Heart left ventricle (tissue), 13 donors: ENCODE measurements around the gene FOXO1.

Experiments
- POLR2A ChIP-seq, 2 donors: fragments of 450-650 bp; IDR thresholded peaks; one replicate each; pipeline ENCODE4 v1.6.1; 2017; ENCODE audit warnings: antibody characterized with exemption in 2 of 2, mild to moderate bottlenecking in 2 of 2, moderate library complexity in 2 of 2
- TF ChIP-seq, protein P1 (sequence below), 12 donors: fragments of 200-600 bp; sonication (generic) in 4 of 12; IDR thresholded peaks; one replicate each; pipeline versions ENCODE4 v1.5.0 to v1.8.0; 2018 to 2022; ENCODE audit warnings: antibody characterized with exemption in 12 of 12, mild to moderate bottlenecking in 5 of 12
- donor health status: ischemic (EF 13 %, LVEDD 7.1; RV severe dilation, severe dysfunction).
- donor health status: DM: no; HTN: yes; CAD: no.
- donor health status: DM: no; HTN: no; CAD: no.
- donor health status: ischemic (EF 25% LVEDD 6.9; RV normal size, moderate dysfunction).
- donor health status: ischemic (EF 25% LVEDD 5.7; RV mildly dilated, moderate dysfunction).
- donor health status: ischemic (EF 35%, LVEDD 5.7; RV mildly dilated, moderate dysfunction).
- donor health status: nonischemic (EF 11% LVEDD 7.7; RV severe dilation, severe dysfunction).
- donor health status: DM: yes; HTN: yes; CAD: no.
- donor health status: PGD.
- donor health status: ischemic (EF 29% LVEDD 5.4; RV normal size, mild dysfunction).
- donor health status: nonischemic (EF 23%, LVEDD 6.1; RV moderate dilation, normal function).

DNA sequence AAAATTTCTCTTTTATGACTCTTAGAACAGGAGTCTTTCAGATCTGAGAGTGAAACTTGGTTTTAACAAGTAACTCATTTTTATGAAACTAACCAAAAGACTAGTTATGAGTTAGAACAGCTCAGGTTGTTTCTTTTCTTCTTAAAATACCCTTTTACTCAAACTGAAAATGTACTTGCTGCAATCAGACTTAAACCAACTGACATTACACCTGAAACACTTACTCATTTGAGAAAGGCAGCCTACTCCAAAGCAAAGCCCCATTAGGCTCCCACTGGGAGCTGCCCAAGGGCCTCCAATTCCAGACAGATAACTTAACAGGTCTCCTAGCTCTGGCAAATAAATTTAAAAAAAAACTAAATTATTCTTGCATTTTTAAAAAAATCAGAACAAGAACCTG, 3.6 kb downstream of the FOXO1 start:
- TF ChIP-seq, protein P1, sequence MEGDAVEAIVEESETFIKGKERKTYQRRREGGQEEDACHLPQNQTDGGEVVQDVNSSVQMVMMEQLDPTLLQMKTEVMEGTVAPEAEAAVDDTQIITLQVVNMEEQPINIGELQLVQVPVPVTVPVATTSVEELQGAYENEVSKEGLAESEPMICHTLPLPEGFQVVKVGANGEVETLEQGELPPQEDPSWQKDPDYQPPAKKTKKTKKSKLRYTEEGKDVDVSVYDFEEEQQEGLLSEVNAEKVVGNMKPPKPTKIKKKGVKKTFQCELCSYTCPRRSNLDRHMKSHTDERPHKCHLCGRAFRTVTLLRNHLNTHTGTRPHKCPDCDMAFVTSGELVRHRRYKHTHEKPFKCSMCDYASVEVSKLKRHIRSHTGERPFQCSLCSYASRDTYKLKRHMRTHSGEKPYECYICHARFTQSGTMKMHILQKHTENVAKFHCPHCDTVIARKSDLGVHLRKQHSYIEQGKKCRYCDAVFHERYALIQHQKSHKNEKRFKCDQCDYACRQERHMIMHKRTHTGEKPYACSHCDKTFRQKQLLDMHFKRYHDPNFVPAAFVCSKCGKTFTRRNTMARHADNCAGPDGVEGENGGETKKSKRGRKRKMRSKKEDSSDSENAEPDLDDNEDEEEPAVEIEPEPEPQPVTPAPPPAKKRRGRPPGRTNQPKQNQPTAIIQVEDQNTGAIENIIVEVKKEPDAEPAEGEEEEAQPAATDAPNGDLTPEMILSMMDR (IDR thresholded peaks at IDR 0.05) = no peak
- TF ChIP-seq POLR2A (IDR thresholded peaks at IDR 0.05) = no peak
